ENCODE measurements around the gene ZNF74.
"Not testable (repeated sequence)": the region's sequence is repeated elsewhere in the genome, so short reads cannot be mapped to it uniquely, and the experiment has no call there.

DNA sequence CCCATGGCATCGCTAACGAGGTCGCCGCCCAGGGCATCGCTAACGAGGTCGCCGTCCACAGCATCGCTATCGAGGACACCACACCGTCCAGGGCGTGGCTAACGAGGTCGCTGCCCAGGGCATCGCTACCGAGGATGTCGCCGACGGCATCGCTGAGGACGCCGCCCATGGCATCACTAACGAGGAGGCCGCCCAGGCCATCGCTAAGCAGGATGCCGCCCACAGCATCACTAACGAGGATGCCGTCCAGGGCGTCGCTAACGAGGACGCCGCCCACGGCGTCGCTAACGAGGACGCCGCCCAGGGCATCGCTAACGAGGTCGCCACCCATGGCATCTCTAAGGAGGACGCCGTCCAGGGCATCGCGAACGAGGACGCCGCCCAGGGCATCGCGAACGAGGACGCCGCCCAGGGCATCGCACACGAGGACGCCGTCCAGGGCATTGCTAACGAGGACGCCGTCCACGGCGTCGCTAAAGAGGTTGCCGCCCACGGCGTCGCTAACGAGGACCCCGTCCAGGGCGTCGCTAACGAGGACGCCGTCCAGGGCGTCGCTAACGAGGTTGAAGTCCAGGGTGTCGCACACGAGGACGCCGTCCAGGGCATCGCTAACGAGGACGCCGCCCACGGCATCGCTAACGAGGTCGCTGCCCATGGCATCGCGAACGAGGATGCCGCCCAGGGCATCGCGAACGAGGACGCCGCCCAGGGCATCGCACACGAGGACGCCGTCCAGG lies 35.3 kb upstream of the ZNF74 start:
- not testable (repeated sequence) for TF ChIP-seq CTCF, POLR2A (IDR thresholded peaks at IDR 0.05)
